HG03354 (cell line): Measurements from ENCODE around the gene SPATA46.
"Not testable (repeated sequence)": the region's sequence is repeated elsewhere in the genome, so short reads cannot be mapped to it uniquely, and the experiment has no call there.

Source experiments
- ATAC-seq: cut with Tn5 transposase; IDR thresholded peaks from one replicate; pipeline ENCODE4 v1.9.1; 2021; ENCODE audit warnings: mild to moderate bottlenecking; ENCODE audit not compliant: unreplicated experiment, poor library complexity, severe bottlenecking

Gene SPATA46, protein sequence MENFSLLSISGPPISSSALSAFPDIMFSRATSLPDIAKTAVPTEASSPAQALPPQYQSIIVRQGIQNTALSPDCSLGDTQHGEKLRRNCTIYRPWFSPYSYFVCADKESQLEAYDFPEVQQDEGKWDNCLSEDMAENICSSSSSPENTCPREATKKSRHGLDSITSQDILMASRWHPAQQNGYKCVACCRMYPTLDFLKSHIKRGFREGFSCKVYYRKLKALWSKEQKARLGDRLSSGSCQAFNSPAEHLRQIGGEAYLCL

GRCh38 chr1:162376691-162377090, at the start of gene SPATA46:
SPATA46 (minus strand) TSS chr1:162376854; CDS start chr1:162376790, 64 bp downstream.
- ATAC-seq, result no peak

DNA sequence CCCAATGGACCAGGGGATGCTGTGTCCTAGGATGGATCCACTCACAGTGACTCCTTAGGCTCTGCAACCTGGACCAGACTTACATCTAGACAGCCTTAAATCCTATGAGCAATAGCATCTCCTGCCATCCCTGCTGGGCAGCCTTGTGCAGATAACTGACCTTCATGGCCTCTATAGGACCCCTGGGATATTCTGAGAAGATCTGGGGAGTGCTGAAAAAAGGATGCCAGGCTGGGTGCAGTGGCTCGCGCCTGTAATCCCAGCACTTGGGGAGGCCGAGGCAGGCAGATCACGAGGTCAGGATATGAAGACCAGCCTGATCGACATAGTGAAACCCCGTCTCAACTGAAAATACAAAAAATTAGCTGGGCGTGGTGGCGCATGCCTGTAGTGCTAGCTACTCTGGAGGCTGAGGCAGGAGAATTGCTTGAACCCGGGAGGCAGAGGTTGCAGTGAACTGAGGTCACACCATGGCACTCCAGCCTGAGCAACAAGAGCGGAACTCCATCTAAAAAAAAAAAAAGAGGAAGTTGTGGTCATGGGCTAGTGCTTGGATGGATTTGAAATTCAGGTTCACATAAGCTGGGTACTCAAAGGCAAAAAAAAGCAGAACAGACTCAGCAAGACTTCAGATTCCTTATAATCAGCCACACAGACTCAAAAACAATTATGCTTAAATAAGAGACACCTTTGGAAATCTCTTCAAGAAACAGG, 46.2 kb upstream of the SPATA46 start:
- no peak for ATAC-seq

DNA sequence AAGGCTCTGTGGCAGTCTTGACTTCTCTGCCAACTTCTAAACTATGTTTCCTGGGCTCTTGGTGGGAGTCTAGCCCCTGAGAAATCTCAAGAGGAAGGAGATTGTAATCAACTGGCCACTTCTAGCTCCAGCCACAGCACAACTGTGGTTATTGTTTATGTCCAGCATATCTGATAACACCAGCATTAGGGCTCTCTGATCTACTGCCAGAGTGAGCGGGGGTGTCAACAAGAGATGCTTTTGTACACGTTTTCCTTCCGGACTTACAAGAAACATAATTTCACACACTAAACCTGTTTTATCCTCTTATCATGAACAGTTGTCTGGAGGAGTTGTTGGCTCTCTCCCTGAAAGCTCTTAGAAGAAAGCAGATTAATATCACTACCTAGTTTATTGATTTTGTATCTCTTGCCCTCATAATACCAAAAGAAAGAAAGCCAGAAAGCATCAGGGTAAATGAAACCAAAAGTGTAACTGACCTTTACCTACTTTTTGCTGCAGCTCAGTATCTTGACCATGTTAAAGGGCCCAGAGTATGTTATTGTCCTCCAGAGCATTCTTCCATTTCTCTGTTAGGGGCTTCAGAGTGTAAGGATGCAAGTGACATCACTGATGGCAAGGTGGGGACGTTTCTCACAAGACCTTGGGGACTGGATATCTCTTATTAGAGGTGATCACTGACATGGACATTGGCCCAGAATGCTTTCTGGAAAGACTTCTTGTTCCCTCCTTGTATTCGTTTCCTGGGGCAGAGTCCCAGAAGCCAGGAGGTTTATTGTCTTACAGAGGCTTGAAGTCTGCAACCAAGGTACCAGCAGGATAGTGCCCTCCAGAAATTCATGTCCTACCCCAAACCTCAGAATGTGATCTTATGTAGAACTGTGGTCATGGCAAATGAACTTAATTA, 44.9 kb upstream of the SPATA46 start:
- ATAC-seq, result no peak

- no peak for ATAC-seq
Measured at GRCh38 chr1:162420120-162420519, 43.5 kb upstream of the SPATA46 start.

GRCh38 chr1:162419450-162419931, 42.8 kb upstream of the SPATA46 start:
- ATAC-seq, result not testable (repeated sequence)

DNA sequence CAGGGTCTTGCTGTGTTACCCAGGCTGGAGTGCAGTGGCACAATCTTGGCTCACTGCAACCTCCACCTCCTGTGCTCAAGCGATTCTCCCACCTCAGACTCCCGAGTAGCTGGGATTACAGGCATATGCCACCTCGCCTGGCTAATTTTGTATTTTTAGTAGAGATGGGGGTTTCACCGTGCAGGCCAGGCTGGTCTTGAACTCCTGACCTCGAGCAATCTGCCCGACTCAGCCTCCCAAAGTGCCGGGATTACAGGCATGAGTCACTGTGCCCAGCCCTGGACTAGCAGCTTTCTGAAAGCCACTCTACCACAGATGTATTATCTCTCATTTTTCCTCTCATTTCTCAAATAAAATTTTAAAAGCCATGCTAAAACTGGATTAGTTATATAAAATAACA, 41.9 kb upstream of the SPATA46 start:
- ATAC-seq, result not testable (repeated sequence)

DNA sequence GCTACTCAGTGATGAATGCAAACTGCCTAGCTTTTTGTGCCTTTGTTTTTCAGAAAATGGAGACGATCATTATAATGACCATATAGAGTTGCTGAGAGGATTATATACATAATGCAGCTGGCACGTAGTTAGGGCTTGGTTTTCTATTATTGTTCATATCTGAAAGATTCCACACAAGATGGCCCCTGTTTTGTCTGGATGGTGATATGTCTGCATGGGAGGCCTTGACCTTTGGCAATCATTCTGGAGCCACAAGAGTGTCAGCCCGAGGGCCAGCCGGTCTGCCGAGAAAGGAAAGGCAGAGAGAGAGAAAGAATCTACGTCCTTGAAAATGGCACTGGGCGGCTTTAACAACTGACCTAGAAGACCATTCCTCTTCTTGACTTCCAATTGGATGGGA, 41.0 kb upstream of the SPATA46 start:
- no peak for ATAC-seq

DNA sequence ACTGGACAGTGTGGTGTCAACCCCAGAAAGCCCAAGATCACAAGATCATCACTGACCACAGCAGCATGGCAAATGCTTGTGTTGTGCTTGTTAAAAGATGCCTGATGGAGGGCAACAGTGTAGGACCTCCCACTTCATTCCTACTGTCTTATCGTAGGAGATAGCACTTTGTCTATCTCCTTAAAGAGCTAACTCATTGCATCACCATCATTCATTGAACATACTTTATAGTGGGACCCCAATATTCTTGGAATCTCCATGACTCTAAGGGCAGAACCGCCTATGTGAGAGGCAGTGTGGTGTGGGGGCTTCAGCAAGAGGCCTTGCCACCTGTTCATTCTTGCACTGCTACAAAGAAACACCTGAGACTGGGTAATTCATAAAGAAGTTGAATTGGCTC, 40.3 kb upstream of the SPATA46 start:
- ATAC-seq, result no peak

- ATAC-seq, result no peak
Measured at GRCh38 chr1:162416215-162416614, 39.6 kb upstream of the SPATA46 start.

DNA sequence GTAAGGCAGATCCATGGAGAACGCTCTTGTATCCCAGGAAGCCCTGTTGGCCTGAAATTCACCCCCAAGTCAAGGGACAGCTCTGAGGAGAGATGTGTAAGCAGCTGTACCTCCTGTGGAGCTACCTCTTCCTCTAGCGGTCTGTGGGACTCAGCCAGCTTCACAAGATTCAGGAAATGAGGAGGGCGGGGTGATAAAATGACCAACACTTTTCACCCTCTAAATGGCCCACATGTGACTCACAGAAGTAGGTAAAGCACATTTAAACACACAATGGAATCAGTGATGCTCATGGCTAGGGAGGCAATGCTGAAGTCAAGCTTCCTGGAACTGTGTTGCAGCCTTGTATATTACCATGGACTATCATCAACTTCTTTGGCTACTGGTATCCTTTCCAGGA, 35.3 kb upstream of the SPATA46 start, which contains the start of gene SH2D1B:
SH2D1B (minus strand) TSS at position 135 of the 400 bp plus-strand sequence; CDS start at position 15, 120 bp downstream.
- no peak for ATAC-seq

GRCh38 chr1:162407539-162407938, 30.9 kb upstream of the SPATA46 start:
- no peak for ATAC-seq

DNA sequence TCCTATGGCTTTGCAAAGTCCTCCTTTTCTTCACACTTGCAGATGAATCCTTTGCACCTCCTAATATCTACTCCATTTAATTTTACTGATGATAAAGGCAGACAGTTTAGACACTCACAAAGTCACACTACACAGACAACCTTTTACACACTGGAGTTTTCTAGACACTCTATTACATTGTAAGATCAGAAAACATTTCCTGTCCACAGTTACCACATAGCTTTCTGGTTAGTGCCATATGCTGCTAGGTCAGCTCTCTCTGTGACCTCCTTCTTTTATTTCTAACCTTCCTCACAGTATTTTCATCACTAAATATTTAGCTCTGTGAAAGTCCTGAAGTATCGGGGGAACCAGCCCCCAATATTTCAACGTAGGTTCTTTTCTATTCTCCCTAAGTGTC, 30.2 kb upstream of the SPATA46 start:
- ATAC-seq, result no peak

DNA sequence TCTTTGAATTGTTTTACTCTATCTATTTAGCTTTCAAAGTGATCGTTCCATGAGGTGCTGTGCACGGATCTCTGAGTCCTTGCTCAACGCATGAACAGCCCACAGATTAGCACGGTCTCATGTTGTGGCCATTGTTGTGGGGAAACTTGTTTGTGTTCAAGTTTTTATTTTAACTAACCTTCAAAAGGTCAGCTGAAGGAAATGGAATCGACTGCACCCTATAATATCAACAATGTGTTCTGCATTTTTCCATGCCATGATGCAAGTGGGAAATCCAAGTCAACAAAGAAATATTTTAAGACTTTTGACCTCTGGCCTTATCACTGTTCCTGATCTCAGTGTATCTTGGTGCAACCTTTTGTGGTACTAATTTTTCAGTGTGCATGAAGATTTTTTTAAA, 29.1 kb upstream of the SPATA46 start:
- no peak for ATAC-seq

- no peak for ATAC-seq
Measured at GRCh38 chr1:162404550-162405160, 28.0 kb upstream of the SPATA46 start.

- no peak for ATAC-seq
Measured at GRCh38 chr1:162400790-162401355, 24.2 kb upstream of the SPATA46 start.

- ATAC-seq, result no peak
Measured at GRCh38 chr1:162398999-162399580, 22.4 kb upstream of the SPATA46 start.

GRCh38 chr1:162397943-162398560, 21.4 kb upstream of the SPATA46 start:
- ATAC-seq, result no peak

DNA sequence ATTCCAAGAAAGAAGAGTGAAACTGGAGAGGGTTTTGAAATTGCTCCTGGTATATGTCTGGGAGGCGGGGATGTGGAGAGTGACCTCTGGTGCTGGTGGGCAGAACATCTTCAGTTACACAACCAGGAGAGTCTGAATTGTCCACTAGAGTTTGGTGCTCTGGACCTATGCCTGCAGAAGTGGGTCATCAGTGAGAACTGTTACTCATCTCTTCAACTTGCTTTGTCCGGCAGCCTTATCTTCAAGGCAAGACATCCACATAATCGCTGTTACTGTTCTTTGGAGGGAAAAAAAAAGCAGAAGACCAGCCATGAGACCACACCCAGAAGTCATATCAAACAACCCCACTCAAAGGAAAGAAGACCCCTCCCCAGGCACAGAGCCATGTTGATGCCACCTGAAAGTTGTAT, 20.4 kb upstream of the SPATA46 start:
- ATAC-seq, result no peak
